ENCODE measurements around the gene SSC5D.
"Not testable (repeated sequence)": the region's sequence is repeated elsewhere in the genome, so short reads cannot be mapped to it uniquely, and the experiment has no call there.

SSC5D gene

DNA sequence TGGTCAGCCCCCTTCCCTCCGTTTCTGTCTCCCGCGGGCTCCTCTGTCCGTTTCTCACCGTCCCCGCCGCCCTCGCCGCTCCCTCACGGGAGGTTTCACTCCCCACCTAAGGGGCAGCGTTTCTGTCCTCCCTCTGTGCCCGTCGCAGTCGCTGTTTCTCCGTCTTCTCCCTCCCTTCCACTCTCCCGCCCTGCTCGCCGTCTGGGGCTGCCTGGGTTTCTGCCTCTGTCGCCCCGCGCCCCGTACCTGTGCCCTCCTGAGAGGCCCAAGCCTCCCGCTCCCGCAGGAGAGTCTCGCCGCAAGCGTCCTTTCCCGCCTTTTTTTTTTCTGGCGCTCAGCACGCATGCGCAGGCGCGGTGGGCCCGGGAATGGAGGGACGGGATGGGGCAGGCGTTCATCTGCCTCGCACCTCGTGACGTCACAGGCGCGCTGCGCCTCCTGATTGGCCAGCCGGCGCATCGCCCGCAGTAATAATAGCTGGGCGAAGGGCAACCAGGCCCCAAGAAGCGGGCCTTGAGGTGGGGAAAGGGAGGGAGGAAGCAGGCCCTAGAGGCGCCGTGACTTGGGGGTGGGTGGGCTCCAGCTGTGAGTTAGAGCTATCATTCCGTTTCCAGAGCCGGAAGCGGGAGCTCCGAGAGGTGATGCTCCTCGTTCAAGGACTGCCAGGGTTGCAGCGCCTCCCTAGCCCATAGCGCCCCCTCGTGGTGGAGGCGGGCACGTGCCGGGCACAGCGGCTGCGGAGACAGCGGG, 15.4 kb downstream of the SSC5D start:
- peak; percentile 88 for DNase-seq (ENCODE audit: low spot score)

DNA sequence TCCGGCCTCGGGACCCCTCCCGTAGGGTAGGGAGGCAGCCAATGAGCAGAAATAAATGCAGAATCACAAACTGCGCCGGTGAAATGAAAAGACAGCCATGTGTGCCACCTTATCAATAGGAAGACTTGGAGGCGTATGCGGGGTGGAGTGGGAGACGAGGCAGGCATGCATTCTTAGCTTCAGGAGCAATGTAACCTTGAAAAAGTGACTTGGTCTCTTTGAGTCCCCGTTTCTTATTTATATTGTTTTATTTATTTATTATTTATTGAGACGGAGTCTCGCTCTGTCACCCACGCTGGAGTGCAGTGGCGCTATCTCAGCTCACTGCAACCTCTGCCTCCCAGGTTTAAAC, 16.0 kb downstream of the SSC5D start:
- DNase-seq (ENCODE audit: low spot score): no peak

- no peak for DNase-seq (ENCODE audit: low spot score)
Observed at GRCh38 chr19:55504981-55505380, 16.7 kb downstream of the SSC5D start.

GRCh38 chr19:55508120-55508519, 19.9 kb downstream of the SSC5D start:
- no peak for DNase-seq (ENCODE audit: low spot score)

GRCh38 chr19:55516878-55517620, 28.8 kb downstream of the SSC5D start:
- DNase-seq (ENCODE audit: low spot score): peak; percentile 90

DNA sequence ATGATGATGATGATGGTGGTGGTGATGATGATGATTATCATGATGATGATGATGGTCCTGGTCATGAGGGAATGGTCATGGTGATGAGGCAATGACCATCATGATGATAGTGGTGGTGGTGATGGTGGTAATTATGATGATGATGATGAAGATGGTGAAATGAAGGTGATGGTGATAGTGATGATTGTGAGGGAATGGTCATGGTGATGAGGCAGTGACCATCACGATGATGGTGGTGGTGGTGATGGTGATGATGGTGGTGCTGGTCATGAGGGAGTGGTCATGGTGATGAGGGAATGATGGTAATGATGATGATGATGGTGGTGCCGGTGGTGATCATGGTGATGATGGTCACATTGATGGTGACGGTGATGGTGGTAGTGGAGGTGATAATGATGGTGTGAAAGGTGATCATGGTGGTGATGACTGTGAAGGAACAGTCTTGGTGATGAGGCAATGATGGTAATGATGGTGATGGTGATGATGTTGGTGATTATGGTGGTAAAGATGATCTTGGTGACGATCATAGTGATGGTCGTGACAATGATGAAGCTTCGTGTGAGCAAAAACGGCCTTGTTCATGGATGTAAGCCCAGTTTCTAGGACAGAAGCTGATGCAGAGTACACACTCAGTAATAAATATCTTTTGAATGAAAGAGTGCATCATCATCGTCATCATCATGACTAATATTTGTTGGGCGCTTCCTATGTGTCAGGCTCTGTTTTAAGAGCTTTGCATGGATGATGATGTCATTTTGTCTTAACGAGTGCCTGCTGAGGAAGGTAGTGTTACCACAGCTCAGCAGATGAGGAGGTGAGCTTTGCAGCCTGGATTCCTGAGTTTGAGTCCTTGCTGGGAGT, 31.4 kb downstream of the SSC5D start:
- DNase-seq (ENCODE audit: low spot score): peak; percentile 87

- DNase-seq (ENCODE audit: low spot score): no peak
Observed at GRCh38 chr19:55520691-55521292, 32.6 kb downstream of the SSC5D start.

DNA sequence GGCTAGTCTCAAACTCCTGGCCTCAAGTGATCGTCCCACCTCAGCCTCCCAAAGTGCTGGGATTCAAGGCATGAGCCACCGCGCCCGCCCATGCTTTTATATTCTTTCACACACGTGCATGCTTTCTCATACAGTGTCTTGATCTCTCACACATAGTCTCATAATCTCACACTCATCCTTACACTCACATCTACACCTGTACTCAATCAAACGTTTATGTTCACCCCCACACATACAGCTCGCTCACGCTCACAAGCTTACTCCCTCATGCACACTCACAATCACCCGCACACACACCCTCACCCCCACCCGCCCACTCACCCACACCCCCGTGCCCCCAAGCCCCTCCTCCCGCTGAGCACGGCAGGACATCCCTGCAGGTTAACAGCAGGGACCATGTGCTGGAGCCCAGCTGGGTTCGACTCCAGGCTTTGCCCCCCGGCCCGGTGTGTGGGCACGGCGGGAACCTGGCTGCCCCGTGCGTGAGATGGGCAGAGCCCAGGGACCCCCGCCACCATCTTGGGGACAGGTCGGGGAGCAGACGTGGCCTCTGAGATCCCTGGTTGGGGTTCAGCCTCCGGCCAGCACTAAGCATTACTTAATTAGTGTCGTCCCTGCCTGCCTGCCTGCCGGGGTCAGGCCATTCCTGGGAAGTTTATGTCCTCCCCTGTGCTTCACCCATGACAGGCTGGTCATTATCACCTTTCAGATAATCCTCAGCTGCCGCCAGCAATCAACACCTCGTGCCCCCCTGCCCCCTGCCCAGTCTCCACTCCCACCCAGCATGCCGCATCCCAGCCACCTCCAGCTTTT, 37.3 kb downstream of the SSC5D start:
- DNase-seq (ENCODE audit: low spot score): no peak

GRCh38 chr19:55526216-55527196, 38.3 kb downstream of the SSC5D start:
- DNase-seq (ENCODE audit: low spot score): no peak

GRCh38 chr19:55527197-55528029, 39.2 kb downstream of the SSC5D start:
- no peak for DNase-seq (ENCODE audit: low spot score)

DNA sequence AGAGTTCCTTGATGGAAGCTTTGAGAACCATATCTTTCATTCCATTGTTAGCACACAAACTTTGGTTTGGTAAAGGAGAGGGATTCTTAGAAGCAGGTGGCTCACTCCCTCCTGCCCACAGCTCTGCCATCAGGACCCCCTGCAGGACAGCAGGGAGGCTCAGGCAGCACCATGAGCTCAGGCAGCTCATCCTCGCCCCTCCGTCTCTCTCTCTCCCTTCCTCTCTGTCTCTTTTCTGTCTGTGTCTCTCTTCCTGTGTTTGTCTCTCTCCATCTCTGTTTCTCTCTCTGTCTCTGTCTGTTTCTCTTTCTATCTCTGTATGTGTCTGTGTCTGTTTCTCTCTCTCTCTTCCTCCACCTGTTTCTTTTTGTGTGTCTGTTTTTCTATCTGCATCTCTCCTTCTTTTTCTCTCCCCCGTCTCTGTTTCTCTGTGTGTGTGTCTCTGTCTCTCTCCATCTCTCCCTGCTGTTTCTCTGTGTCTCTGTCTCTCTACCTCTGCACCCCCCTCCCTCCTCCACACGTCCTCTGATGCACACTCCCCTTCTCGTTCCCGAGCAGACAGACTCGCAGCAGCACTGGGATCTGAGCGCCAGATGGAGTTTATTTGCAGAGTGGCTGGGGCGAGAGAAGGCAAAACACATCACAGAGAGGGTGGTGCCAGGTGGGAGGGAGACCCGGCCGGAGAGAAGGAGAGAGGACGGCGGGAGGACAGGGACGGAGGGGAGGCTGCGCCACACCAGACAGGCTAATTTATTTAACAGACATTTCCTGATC, 40.0 kb downstream of the SSC5D start:
- DNase-seq (ENCODE audit: low spot score): no peak

DNA sequence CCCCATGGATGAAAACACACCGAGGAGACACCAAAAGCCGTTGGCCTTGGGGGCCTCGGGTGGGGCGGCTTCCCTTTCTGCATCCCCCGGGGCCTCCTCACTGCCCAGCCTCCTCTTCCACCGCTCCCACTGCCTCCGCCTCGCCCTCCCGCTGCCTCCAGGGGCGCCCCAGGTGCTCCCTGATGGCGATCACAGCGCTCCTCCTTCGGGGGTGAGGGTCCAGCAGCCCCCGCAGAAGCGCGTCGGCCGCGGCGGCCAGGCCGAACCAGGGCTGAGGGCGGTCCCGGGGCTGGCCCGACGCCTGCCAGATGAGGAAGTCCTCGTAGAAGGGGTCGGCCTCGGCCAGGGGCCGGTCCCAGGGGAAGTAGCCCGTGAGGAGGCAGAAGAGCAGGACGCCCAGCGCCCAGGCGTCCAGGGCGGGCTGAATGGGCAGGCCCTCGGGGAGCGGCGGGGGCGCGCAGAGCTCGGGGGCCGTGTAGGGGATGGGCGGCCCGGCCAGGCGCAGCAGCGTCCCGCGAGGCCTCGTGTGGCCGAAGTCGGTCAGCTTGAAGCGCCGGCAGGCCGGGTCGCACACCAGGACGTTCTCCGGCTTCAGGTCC, 41.5 kb downstream of the SSC5D start:
- DNase-seq (ENCODE audit: low spot score): no peak

GRCh38 chr19:55530996-55531395, 42.8 kb downstream of the SSC5D start:
- no peak for DNase-seq (ENCODE audit: low spot score)

- DNase-seq (ENCODE audit: low spot score): not testable (repeated sequence)
Observed at GRCh38 chr19:55534280-55534679, 46.0 kb downstream of the SSC5D start.

- no peak for DNase-seq (ENCODE audit: low spot score)
Observed at GRCh38 chr19:55535173-55535964, 47.1 kb downstream of the SSC5D start.

- no peak for DNase-seq (ENCODE audit: low spot score)
Observed at GRCh38 chr19:55535965-55536350, 47.7 kb downstream of the SSC5D start.

DNA sequence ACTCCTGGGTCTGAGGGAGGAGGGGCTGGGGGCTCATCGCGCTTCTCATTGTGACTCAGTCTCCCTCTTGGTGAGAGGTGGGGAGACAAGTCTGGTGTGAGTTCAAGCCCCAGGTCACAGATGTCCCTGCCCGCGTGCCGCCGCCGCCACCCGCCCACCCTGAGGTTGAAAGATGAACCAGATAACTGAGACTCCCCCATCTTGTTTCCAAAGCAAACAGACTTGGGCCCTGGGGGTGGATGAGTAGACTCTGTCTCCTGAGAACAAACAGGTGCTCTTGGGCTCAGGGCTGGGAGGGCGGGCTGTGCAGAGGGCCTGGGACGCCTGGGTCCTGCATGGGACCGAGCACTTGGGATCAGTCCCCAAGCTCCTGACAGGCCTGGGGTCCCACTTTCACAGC, 48.1 kb downstream of the SSC5D start:
- DNase-seq (ENCODE audit: low spot score): no peak

Measured in kidney capillary endothelial cell (primary cell).